ENCODE results near the gene RNF111. TPM values are rescaled to one million over a fixed set of nuclear protein-coding genes. Genes with fewer than 3 reads are reported as not detected.

RNF111 gene
- total RNA-seq = 6.0 and 10.0 TPM in 2 replicates

GRCh38 chr15:58987491-58988005, at the start of gene RNF111:
Gene RNF111 (plus strand): TSS chr15:58987663. CDS start chr15:59030823, 43,160 bp downstream.

GRCh38 chr15:59104912-59105732, 117.7 kb downstream of the RNF111 start, which contains the start of gene CCNB2:
Gene CCNB2 (plus strand): TSS chr15:59105146. CDS start chr15:59105269, 123 bp downstream.

Other genes starting within 250 kb of the RNF111 start
- 84.4 and 227 TPM in 2 replicates for gene ADAM10, start 238.0 kb upstream of the RNF111 start, total RNA-seq
- 6.5 and 22.8 TPM in 2 replicates for gene MINDY2, start 216.4 kb upstream of the RNF111 start, total RNA-seq
- gene SLTM, start 54.0 kb upstream of the RNF111 start, total RNA-seq = 30.6 and 34.5 TPM in 2 replicates
- gene CCNB2, start 117.5 kb downstream of the RNF111 start, total RNA-seq = 11.5 and 150 TPM in 2 replicates
- gene LDHAL6B, start 219.2 kb downstream of the RNF111 start, total RNA-seq = not detected in 2 replicates

Measured in mesangial cell (primary cell).